Lower leg skin (tissue), 3 donors: ENCODE results near the gene DCTD.

Experiments used
- POLR2A ChIP-seq, 2 donors: fragments of 450-650 bp; IDR thresholded peaks; one replicate each; pipeline ENCODE4 v1.6.1; 2016 to 2017; ENCODE audit warnings: antibody characterized with exemption in 2 of 2, mild to moderate bottlenecking in 1 of 2, moderate library complexity in 1 of 2
- TF ChIP-seq, protein P1 (sequence below), 3 donors: fragments of 450-650 bp; IDR thresholded peaks; one replicate each; pipeline ENCODE4 v1.5.1; 2016; ENCODE audit warnings: antibody characterized with exemption in 3 of 3, mild to moderate bottlenecking in 3 of 3, moderate library complexity in 2 of 3

DNA sequence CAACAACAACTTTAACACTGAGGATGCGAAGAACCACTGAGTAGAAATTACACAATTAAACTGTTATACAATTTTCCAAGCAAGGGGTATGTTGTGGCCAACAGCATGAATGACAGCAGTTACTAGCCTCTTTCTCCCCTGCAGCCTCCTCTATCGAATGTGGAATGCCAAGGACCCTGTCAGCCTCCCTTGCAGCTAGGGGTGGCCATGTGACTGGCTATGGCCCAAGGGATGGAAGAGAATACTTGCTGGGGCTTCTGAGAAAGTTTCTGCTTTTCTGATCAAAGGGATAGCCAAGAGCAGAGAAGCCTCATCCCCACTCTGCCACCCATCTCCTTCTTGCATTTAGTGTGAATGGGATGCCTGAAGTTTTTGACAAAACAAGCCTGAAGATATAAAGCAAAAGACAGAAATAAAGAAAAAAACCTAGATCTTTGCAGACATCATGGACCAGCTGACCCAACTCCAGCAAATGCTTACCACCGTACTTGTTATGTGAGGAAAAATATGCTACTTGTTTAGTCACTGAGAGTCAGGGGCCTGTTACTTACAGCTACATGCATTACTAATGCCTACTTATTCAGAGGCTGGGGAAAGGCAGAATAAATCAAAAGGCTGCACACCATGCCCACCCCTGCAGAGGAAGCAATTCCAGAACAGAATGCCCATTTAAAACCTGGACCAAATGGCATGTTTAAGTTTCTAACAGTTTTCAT, 32.0 kb downstream of the DCTD start:
- TF ChIP-seq POLR2A (IDR thresholded peaks at IDR 0.05), result no peak
- TF ChIP-seq, protein P1, sequence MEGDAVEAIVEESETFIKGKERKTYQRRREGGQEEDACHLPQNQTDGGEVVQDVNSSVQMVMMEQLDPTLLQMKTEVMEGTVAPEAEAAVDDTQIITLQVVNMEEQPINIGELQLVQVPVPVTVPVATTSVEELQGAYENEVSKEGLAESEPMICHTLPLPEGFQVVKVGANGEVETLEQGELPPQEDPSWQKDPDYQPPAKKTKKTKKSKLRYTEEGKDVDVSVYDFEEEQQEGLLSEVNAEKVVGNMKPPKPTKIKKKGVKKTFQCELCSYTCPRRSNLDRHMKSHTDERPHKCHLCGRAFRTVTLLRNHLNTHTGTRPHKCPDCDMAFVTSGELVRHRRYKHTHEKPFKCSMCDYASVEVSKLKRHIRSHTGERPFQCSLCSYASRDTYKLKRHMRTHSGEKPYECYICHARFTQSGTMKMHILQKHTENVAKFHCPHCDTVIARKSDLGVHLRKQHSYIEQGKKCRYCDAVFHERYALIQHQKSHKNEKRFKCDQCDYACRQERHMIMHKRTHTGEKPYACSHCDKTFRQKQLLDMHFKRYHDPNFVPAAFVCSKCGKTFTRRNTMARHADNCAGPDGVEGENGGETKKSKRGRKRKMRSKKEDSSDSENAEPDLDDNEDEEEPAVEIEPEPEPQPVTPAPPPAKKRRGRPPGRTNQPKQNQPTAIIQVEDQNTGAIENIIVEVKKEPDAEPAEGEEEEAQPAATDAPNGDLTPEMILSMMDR (IDR thresholded peaks at IDR 0.05), result no peak
